ENCODE results near the gene MYL10. TPM values are rescaled to one million over a fixed set of nuclear protein-coding genes. Genes with fewer than 3 reads are reported as not detected.

Gene MYL10
- total and polyA plus RNA-seq, 2 experiments from 2014 or later, result 1.3 TPM; not detected in 1

- Histone ChIP-seq H3K79me2 (replicated peaks; ENCODE audit: insufficient read depth) (no peaks in the 10 kb centered on the region), H3K27ac (ENCODE audit: low read depth) (peak overlapping the region; percentile 88), H3K4me2 (peak overlapping the region; percentile 59), H3K9me2 (ENCODE audit: insufficient read depth) (no peaks in the 10 kb centered on the region), H4K20me1 (replicated peaks; ENCODE audit: insufficient read depth) (no peaks in the 10 kb centered on the region), H3F3A (replicated peaks; ENCODE audit: low read depth) (no peaks in the 10 kb centered on the region), H3K4me1 (ENCODE audit: insufficient read depth) (peaks cover 17% of the 10 kb centered on the region), H3K27me3 (ENCODE audit: insufficient read depth) (no peaks in the 10 kb centered on the region), H2AFZ (0 out of 2 replicates have a peak overlapping the region, but pooled peaks have one; percentile 19), H3K4me3 (peak overlapping the region; percentile 15; the same call in 1 of the 2 replicates), H3K36me3 (ENCODE audit: insufficient read depth) (no peaks in the 10 kb centered on the region)
- ATAC-seq, result peak; percentile 98
- H3K4me1 Mint-ChIP-seq, result peaks cover 19% of the 10 kb centered on the region
- DNase-seq (ENCODE audit: low spot score), result peak; percentile 90
- peak overlapping the region; percentile 90; the same call in 1 of the 2 replicates for H3K27ac Mint-ChIP-seq
- TF ChIP-seq POLR2AphosphoS5 (IDR thresholded peaks at IDR 0.05; ENCODE audit: low read depth), result peak; percentile 28; the same call in 1 of the 2 replicates
- TF ChIP-seq JUNB (IDR thresholded peaks at IDR 0.05; ENCODE audit: unreplicated experiment), result no peak
- 0 out of 3 replicates have a peak overlapping the region, but pooled peaks have one; percentile 33 for H3K4me3 Mint-ChIP-seq
- H3K27me3 Mint-ChIP-seq (ENCODE audit: insufficient read depth, low read depth, poor library complexity), result peaks cover 9% of the 10 kb centered on the region
- H3K9me3 Mint-ChIP-seq, result peaks cover 19% of the 10 kb centered on the region
- H3K36me3 Mint-ChIP-seq (ENCODE audit: low read depth), result peaks cover 4% of the 10 kb centered on the region; the same call in 2 of the 3 replicates
These were observed 35.3 kb upstream of the MYL10 start for GRCh38 chr7:101664436-101664835.

GRCh38 chr7:101663747-101664146 is 34.7 kb upstream of the MYL10 start:
- Histone ChIP-seq H3K4me1 (ENCODE audit: insufficient read depth) (peaks cover 24% of the 10 kb centered on the region), H3K27me3 (ENCODE audit: insufficient read depth) (no peaks in the 10 kb centered on the region), H4K20me1 (replicated peaks; ENCODE audit: insufficient read depth) (no peaks in the 10 kb centered on the region), H2AFZ (no peak overlapping the region), H3K4me2 (0 out of 2 replicates have a peak overlapping the region, but pooled peaks have one; percentile 59), H3K27ac (ENCODE audit: low read depth) (no peak overlapping the region), H3F3A (replicated peaks; ENCODE audit: low read depth) (no peaks in the 10 kb centered on the region), H3K4me3 (no peak overlapping the region), H3K9me2 (ENCODE audit: insufficient read depth) (no peaks in the 10 kb centered on the region), H3K79me2 (replicated peaks; ENCODE audit: insufficient read depth) (no peaks in the 10 kb centered on the region), H3K36me3 (ENCODE audit: insufficient read depth) (no peaks in the 10 kb centered on the region)
- peaks cover 23% of the 10 kb centered on the region for H3K4me1 Mint-ChIP-seq
- peaks cover 9% of the 10 kb centered on the region for H3K27me3 Mint-ChIP-seq (ENCODE audit: insufficient read depth, low read depth, poor library complexity)
- no peak for TF ChIP-seq ZNF114 (CRISPR knock-in tag; IDR thresholded peaks at IDR 0.05)
- H3K4me3 Mint-ChIP-seq, result no peak overlapping the region
- ATAC-seq (no peak), DNase-seq (ENCODE audit: low spot score) (no peak)
- peaks cover 4% of the 10 kb centered on the region; the same call in 2 of the 3 replicates for H3K36me3 Mint-ChIP-seq (ENCODE audit: low read depth)
- no peak overlapping the region for H3K27ac Mint-ChIP-seq
- peaks cover 19% of the 10 kb centered on the region for H3K9me3 Mint-ChIP-seq

DNA sequence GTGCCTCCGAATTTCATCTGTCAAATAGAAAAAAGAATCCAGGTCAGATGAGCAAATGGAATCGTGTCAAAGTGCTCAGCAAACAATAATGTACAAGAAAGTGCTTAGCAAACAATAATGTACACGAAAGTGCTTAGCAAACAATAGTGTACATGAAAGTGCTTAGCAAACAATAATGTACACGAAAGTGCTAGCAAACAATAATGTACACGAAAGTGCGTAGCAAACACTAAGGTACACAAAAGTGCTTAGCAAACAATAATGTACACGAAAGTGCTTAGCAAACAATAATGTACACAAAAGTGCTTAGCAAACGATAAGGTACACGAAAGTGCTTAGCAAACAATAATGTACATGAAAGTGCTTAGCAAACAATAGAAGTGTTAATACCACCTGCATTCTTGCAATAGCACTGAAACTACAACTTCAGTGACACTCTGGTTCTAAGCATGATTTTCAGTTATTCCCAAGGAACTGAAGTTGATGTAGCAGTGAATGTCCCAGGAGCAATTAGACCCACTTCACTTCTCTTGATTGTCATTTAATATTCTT is 33.4 kb upstream of the MYL10 start:
- Histone ChIP-seq H3F3A (replicated peaks; ENCODE audit: low read depth) (no peaks in the 10 kb centered on the region), H3K4me3 (no peak overlapping the region), H3K4me1 (ENCODE audit: insufficient read depth) (peaks cover 24% of the 10 kb centered on the region), H3K9me2 (ENCODE audit: insufficient read depth) (no peaks in the 10 kb centered on the region), H3K4me2 (no peak overlapping the region), H3K36me3 (ENCODE audit: insufficient read depth) (no peaks in the 10 kb centered on the region), H4K20me1 (replicated peaks; ENCODE audit: insufficient read depth) (no peaks in the 10 kb centered on the region), H3K27ac (ENCODE audit: low read depth) (no peak overlapping the region), H2AFZ (no peak overlapping the region), H3K27me3 (ENCODE audit: insufficient read depth) (no peaks in the 10 kb centered on the region), H3K79me2 (replicated peaks; ENCODE audit: insufficient read depth) (no peaks in the 10 kb centered on the region)
- no peak overlapping the region for H3K27ac Mint-ChIP-seq
- peaks cover 23% of the 10 kb centered on the region for H3K4me1 Mint-ChIP-seq
- peaks cover 16% of the 10 kb centered on the region for H3K9me3 Mint-ChIP-seq
- no peak overlapping the region for H3K4me3 Mint-ChIP-seq
- peaks cover 4% of the 10 kb centered on the region; the same call in 2 of the 3 replicates for H3K36me3 Mint-ChIP-seq (ENCODE audit: low read depth)
- no peak for ATAC-seq
- H3K27me3 Mint-ChIP-seq (ENCODE audit: insufficient read depth, low read depth, poor library complexity), result peaks cover 9% of the 10 kb centered on the region
- DNase-seq (ENCODE audit: low spot score), result no peak
- no peak for TF ChIP-seq EZH2phosphoT487 (IDR thresholded peaks at IDR 0.05; ENCODE audit: unreplicated experiment)
- TF ChIP-seq, protein P1, sequence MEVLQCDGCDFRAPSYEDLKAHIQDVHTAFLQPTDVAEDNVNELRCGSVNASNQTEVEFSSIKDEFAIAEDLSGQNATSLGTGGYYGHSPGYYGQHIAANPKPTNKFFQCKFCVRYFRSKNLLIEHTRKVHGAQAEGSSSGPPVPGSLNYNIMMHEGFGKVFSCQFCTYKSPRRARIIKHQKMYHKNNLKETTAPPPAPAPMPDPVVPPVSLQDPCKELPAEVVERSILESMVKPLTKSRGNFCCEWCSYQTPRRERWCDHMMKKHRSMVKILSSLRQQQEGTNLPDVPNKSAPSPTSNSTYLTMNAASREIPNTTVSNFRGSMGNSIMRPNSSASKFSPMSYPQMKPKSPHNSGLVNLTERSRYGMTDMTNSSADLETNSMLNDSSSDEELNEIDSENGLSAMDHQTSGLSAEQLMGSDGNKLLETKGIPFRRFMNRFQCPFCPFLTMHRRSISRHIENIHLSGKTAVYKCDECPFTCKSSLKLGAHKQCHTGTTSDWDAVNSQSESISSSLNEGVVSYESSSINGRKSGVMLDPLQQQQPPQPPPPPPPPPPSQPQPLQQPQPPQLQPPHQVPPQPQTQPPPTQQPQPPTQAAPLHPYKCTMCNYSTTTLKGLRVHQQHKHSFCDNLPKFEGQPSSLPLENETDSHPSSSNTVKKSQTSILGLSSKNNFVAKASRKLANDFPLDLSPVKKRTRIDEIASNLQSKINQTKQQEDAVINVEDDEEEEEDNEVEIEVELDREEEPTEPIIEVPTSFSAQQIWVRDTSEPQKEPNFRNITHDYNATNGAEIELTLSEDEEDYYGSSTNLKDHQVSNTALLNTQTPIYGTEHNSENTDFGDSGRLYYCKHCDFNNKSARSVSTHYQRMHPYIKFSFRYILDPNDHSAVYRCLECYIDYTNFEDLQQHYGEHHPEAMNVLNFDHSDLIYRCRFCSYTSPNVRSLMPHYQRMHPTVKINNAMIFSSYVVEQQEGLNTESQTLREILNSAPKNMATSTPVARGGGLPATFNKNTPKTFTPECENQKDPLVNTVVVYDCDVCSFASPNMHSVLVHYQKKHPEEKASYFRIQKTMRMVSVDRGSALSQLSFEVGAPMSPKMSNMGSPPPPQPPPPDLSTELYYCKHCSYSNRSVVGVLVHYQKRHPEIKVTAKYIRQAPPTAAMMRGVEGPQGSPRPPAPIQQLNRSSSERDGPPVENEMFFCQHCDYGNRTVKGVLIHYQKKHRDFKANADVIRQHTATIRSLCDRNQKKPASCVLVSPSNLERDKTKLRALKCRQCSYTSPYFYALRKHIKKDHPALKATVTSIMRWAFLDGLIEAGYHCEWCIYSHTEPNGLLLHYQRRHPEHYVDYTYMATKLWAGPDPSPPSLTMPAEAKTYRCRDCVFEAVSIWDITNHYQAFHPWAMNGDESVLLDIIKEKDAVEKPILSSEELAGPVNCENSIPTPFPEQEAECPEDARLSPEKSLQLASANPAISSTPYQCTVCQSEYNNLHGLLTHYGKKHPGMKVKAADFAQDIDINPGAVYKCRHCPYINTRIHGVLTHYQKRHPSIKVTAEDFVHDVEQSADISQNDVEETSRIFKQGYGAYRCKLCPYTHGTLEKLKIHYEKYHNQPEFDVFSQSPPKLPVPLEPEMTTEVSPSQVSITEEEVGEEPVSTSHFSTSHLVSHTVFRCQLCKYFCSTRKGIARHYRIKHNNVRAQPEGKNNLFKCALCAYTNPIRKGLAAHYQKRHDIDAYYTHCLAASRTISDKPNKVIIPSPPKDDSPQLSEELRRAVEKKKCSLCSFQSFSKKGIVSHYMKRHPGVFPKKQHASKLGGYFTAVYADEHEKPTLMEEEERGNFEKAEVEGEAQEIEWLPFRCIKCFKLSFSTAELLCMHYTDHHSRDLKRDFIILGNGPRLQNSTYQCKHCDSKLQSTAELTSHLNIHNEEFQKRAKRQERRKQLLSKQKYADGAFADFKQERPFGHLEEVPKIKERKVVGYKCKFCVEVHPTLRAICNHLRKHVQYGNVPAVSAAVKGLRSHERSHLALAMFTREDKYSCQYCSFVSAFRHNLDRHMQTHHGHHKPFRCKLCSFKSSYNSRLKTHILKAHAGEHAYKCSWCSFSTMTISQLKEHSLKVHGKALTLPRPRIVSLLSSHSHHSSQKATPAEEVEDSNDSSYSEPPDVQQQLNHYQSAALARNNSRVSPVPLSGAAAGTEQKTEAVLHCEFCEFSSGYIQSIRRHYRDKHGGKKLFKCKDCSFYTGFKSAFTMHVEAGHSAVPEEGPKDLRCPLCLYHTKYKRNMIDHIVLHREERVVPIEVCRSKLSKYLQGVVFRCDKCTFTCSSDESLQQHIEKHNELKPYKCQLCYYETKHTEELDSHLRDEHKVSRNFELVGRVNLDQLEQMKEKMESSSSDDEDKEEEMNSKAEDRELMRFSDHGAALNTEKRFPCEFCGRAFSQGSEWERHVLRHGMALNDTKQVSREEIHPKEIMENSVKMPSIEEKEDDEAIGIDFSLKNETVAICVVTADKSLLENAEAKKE (CRISPR knock-in tag; IDR thresholded peaks at IDR 0.05), result no peak
- no peak for TF ChIP-seq ZNF114 (CRISPR knock-in tag; IDR thresholded peaks at IDR 0.05)
- no peak for TF ChIP-seq POLR2AphosphoS5 (IDR thresholded peaks at IDR 0.05; ENCODE audit: low read depth)
- no peak for TF ChIP-seq ETS1 (IDR thresholded peaks at IDR 0.05)

All from GM23338 (cell line).